ENCODE results near the gene PARL. TPM values are rescaled to one million over a fixed set of nuclear protein-coding genes. Genes with fewer than 3 reads are reported as not detected.

PARL gene
- total RNA-seq, 1 experiment from 2014 or later, result 82.3 TPM

DNA sequence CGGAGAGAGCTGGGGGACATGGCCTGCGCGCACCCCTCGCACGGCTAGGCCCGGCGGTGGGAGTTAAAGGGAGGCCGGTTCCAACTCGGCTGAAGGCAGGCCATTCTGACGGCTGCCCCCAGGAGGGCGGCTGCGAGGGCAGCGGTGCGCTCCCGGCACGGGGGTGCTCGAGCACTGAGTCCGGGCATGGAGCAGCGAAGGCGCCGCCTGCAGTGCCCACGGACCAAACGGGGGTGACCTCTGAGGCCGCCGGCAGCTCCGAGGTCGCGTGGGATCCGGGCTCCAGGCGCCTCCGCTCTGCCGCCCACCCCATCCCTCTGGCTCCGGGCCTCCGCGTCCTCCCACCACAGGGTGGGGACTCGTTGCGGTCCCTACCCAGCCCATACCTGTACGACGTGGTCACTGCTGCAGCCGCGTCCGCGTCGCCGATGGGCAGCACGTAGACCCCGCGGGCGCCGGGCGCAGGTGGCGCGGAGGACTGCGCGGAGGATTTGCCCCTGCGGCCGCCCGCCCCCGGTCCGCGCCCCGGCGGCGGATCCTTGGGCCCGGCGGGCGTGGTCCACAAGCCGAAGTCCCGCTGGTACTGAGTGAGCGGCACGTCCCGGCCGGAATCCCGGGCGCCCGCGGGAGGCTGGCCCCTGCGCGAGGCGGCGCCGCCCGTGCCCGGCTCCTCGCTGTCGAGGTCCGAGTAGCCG, 59.8 kb downstream of the PARL start:
- in situ Hi-C loops (cut with HindIII; ENCODE audit: low pct_unique_long_range_greater_than_20kb, low sequenced_read_pairs) (no loop called here), intact Hi-C loops (cut with micrococcal nuclease; ENCODE audit: unreplicated experiment) (no loop called here)
- CTCF ChIA-PET, result interaction anchor here (0.6 kb wide), 1 partner anchor 42 kb away, joined by 3 read pairs; no protein-coding TSS in a partner anchor
- Histone ChIP-seq H3K27ac (ENCODE audit: low read length) (peak overlapping the region; percentile 44; the same call in 1 of the 2 replicates), H3K4me1 (ENCODE audit: control insufficient read depth, insufficient read depth, low read length) (peaks cover 17% of the 10 kb centered on the region), H3K4me3 (ENCODE audit: low read depth in 2 of 2, low read length in 2 of 2) (peak overlapping the region; percentile 63 to 67), H3K9me3 (ENCODE audit: control insufficient read depth, insufficient read depth, low read depth, low read length) (no peaks in the 10 kb centered on the region), H3K27me3 (ENCODE audit: control insufficient read depth, insufficient read depth, low read length) (no peaks in the 10 kb centered on the region), H3K36me3 (ENCODE audit: control insufficient read depth, insufficient read depth, low read length) (no peaks in the 10 kb centered on the region)
- DNase-seq (ENCODE audit: low read depth, low spot score) (no peak), ATAC-seq (peak; percentile 67)
- no peak for TF ChIP-seq POLR2AphosphoS5 (IDR thresholded peaks at IDR 0.05; ENCODE audit: low read depth, low read length)
- 0 out of 2 replicates have a peak, but pooled peaks have one; percentile 29 for TF ChIP-seq SIN3A (IDR thresholded peaks at IDR 0.05; ENCODE audit: borderline replicate concordance, insufficient read depth, low read depth, low read length)
- BruUV-seq (replicated peaks), result no TSS peak
- POLR2A ChIA-PET, result interaction anchor here (0.5 kb wide), 1 partner anchor 127 kb away, joined by 4 read pairs; the partner anchor contains the start of gene YEATS2

DNA sequence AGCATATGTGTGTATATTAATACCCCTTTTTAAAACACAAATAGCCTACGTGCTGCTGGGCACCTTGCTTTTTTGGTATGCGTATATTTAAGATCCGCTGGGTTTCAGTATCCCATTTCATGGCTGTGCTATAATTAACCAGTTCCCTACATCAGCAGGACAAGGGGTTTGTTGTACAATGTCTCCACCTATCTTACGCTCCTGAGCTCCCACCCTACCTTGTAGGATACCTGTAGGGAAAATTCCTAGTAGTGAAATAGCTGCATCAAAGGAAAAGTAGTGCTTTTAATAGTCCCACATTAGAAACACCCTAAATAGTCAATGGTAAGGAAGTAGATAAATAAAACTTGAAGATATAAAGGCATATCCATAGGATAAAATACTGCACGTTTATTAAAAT, 60.7 kb downstream of the PARL start:
- no peak overlapping the region for H3K27ac ChIP-seq (ENCODE audit: low read length)
- in situ Hi-C loops (cut with HindIII; ENCODE audit: low pct_unique_long_range_greater_than_20kb, low sequenced_read_pairs), result no loop called here
- no peak for TF ChIP-seq POLR2AphosphoS5 (IDR thresholded peaks at IDR 0.05; ENCODE audit: low read depth, low read length)
- BruUV-seq (replicated peaks), result no TSS peak
- no peak for DNase-seq (ENCODE audit: low read depth, low spot score)
- no peak for ATAC-seq
- no peaks in the 10 kb centered on the region for H3K9me3 ChIP-seq (ENCODE audit: control insufficient read depth, insufficient read depth, low read depth, low read length)
- intact Hi-C loops (cut with micrococcal nuclease; ENCODE audit: unreplicated experiment), result no loop called here
- POLR2A ChIA-PET, result no interaction called here
- no peak overlapping the region for H3K4me3 ChIP-seq (ENCODE audit: low read depth in 2 of 2, low read length in 2 of 2)
- H3K36me3 ChIP-seq (ENCODE audit: control insufficient read depth, insufficient read depth, low read length), result no peaks in the 10 kb centered on the region
- CTCF ChIA-PET, result no interaction called here
- no peaks in the 10 kb centered on the region for H3K27me3 ChIP-seq (ENCODE audit: control insufficient read depth, insufficient read depth, low read length)
- peaks cover 17% of the 10 kb centered on the region for H3K4me1 ChIP-seq (ENCODE audit: control insufficient read depth, insufficient read depth, low read length)

DNA sequence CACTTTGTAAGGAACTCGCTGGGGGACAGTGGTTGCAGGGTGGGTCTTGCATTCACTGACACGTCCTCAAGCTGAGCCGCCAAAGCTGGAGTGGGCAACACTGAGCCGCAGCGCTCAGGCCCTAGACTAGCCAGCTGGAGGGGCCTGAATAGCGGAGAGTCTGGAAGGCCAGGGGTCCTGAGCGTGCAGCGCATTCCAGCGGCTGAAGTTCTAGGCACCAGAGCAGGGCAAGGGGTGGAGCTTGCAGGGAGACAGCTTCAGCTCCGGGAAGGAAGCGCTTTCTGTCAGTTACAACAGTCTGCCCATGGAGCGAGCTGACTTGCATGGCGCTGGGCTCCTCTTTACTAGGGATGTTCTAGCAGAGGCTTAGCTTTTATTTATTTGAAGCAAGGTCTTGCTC, 62.0 kb downstream of the PARL start:
- DNase-seq (ENCODE audit: low read depth, low spot score) (no peak), ATAC-seq (no peak)
- no peak overlapping the region for H3K4me3 ChIP-seq (ENCODE audit: low read depth in 2 of 2, low read length in 2 of 2)
- no peak overlapping the region for H3K27ac ChIP-seq (ENCODE audit: low read length)
- H3K27me3 ChIP-seq (ENCODE audit: control insufficient read depth, insufficient read depth, low read length), result no peaks in the 10 kb centered on the region
- peaks cover 17% of the 10 kb centered on the region for H3K4me1 ChIP-seq (ENCODE audit: control insufficient read depth, insufficient read depth, low read length)
- in situ Hi-C loops (cut with HindIII; ENCODE audit: low pct_unique_long_range_greater_than_20kb, low sequenced_read_pairs) (no loop called here), intact Hi-C loops (cut with micrococcal nuclease; ENCODE audit: unreplicated experiment) (no loop called here)
- ChIA-PET POLR2A (no interaction called here), CTCF (interaction anchor here (0.6 kb wide), 1 partner anchor 735 kb away, joined by 8 read pairs; no protein-coding TSS in a partner anchor)
- BruUV-seq (replicated peaks), result no TSS peak
- TF ChIP-seq, protein P1, sequence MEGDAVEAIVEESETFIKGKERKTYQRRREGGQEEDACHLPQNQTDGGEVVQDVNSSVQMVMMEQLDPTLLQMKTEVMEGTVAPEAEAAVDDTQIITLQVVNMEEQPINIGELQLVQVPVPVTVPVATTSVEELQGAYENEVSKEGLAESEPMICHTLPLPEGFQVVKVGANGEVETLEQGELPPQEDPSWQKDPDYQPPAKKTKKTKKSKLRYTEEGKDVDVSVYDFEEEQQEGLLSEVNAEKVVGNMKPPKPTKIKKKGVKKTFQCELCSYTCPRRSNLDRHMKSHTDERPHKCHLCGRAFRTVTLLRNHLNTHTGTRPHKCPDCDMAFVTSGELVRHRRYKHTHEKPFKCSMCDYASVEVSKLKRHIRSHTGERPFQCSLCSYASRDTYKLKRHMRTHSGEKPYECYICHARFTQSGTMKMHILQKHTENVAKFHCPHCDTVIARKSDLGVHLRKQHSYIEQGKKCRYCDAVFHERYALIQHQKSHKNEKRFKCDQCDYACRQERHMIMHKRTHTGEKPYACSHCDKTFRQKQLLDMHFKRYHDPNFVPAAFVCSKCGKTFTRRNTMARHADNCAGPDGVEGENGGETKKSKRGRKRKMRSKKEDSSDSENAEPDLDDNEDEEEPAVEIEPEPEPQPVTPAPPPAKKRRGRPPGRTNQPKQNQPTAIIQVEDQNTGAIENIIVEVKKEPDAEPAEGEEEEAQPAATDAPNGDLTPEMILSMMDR (IDR thresholded peaks at IDR 0.05), result no peak
- TF ChIP-seq SIN3A (IDR thresholded peaks at IDR 0.05; ENCODE audit: borderline replicate concordance, insufficient read depth, low read depth, low read length) (no peak), POLR2AphosphoS5 (IDR thresholded peaks at IDR 0.05; ENCODE audit: low read depth, low read length) (no peak), TCF7L2 (IDR thresholded peaks at IDR 0.05; ENCODE audit: low read depth, low read length) (no peak)
- TF ChIP-seq, protein P2, sequence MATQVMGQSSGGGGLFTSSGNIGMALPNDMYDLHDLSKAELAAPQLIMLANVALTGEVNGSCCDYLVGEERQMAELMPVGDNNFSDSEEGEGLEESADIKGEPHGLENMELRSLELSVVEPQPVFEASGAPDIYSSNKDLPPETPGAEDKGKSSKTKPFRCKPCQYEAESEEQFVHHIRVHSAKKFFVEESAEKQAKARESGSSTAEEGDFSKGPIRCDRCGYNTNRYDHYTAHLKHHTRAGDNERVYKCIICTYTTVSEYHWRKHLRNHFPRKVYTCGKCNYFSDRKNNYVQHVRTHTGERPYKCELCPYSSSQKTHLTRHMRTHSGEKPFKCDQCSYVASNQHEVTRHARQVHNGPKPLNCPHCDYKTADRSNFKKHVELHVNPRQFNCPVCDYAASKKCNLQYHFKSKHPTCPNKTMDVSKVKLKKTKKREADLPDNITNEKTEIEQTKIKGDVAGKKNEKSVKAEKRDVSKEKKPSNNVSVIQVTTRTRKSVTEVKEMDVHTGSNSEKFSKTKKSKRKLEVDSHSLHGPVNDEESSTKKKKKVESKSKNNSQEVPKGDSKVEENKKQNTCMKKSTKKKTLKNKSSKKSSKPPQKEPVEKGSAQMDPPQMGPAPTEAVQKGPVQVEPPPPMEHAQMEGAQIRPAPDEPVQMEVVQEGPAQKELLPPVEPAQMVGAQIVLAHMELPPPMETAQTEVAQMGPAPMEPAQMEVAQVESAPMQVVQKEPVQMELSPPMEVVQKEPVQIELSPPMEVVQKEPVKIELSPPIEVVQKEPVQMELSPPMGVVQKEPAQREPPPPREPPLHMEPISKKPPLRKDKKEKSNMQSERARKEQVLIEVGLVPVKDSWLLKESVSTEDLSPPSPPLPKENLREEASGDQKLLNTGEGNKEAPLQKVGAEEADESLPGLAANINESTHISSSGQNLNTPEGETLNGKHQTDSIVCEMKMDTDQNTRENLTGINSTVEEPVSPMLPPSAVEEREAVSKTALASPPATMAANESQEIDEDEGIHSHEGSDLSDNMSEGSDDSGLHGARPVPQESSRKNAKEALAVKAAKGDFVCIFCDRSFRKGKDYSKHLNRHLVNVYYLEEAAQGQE (IDR thresholded peaks at IDR 0.05; ENCODE audit: insufficient read depth in 1 of 2, low read depth in 2 of 2, low read length in 1 of 2), result no peak
- H3K9me3 ChIP-seq (ENCODE audit: control insufficient read depth, insufficient read depth, low read depth, low read length), result no peaks in the 10 kb centered on the region
- H3K36me3 ChIP-seq (ENCODE audit: control insufficient read depth, insufficient read depth, low read length), result no peaks in the 10 kb centered on the region

Data from Panc1 (cell line).